GM21786 (cell line): ENCODE data around the gene ANKS1B.

Experiments
- ATAC-seq: cut with Tn5 transposase; IDR thresholded peaks from one replicate; pipeline ENCODE4 v1.9.1; 2021; ENCODE audit not compliant: unreplicated experiment

Gene ANKS1B

GRCh38 chr12:98719515-98720504 is 1264.9 kb downstream of the ANKS1B start:
- ATAC-seq: peak; percentile 67

DNA sequence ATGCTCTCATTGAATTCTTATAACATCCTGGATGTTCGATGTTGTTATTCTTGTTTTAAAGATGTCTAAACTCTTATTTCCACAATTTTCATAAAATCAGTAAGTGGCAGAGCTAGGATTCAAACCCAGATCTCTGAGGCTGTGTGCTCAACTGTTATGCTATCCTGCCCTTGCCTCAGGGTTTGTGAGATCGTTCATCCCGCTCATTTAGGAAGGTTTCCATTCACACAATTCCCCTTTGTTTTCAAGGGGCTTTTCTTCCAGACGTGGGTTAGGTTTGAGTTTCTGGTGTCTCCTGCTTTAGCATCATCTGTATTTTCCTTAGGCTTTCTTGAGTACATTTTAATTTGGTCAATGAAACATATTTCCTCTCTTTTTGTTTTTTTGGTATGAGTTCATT is 1270.3 kb downstream of the ANKS1B start:
- no peak for ATAC-seq

DNA sequence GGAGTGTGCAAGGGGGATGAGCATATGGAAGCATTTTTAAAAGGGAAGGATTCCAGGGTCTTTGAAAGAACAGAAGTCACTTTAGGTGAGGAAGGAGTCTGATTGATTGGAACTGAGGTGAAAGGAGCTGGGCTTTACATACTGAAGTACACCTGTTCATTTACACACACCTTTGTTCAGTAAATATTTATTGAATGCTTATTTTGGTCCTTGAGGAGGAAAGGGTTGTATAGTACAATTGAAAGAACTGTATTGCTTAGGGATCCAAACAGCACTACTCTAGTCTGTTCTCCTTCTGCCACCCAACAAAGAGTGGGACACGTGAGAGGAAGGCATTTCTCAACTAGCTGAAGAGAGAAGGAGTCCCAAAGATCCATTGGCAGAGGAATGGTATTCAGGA is 1275.7 kb downstream of the ANKS1B start:
- ATAC-seq: no peak

DNA sequence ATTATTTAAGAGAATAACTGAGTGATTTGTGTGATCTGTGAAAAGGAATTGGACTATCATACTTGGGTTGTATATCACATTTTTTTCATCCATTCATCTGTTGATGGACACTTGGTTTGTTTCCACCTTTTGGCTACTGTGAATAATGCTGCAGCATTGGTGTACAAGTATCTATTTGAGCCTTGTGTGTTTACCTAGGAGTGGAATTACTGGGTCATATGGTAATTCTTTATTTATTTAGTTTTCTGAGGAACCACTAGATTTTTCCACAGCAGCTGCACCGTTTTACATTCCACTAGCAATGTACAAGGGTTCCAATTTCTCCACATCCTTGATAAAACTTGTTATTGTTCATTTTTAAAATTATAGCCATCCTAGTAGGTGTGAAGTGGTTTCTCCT is 1283.6 kb downstream of the ANKS1B start:
- ATAC-seq: no peak

DNA sequence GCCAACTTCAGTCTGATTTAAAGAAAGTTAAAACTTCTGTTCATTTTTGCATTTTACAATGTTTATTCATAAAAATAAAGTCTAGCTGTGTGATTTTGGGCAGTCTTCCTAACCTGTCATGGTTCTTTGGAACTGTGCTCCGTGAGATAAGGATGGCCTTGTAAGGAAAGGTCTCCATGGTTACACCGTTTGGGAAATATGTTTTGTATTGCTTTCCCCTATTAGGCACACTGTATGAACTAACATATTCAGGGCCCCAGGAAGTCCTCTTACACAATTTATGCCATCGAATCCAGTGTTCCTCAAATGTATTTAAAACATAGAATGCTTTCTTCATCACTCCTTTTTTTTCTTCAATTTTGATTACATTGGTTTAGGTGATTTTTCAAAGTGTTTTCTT is 1285.2 kb downstream of the ANKS1B start:
- ATAC-seq: no peak

- ATAC-seq: peak; percentile 94
Measured at GRCh38 chr12:98698603-98699463, 1285.9 kb downstream of the ANKS1B start.

DNA sequence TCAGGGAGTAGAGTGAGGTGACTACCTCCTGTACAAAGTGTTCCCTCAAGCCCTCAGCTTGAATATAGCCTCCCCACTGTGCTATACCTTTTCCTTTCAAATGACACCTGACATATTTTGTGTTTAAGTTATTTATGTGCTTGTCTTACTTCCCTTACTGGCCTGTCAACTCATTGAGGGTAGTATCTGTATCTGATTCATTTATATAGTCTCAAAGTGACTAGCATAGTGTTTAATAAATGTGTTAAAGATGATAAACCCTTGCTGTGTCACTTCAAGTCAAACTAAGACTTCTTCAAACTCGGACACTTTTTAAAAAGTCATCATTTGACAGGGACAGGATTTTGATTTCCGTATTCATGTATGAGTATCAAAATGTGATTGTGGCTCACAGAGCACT is 1287.5 kb downstream of the ANKS1B start:
- no peak for ATAC-seq

- no peak for ATAC-seq
Measured at GRCh38 chr12:98696036-98696646, 1288.6 kb downstream of the ANKS1B start.

DNA sequence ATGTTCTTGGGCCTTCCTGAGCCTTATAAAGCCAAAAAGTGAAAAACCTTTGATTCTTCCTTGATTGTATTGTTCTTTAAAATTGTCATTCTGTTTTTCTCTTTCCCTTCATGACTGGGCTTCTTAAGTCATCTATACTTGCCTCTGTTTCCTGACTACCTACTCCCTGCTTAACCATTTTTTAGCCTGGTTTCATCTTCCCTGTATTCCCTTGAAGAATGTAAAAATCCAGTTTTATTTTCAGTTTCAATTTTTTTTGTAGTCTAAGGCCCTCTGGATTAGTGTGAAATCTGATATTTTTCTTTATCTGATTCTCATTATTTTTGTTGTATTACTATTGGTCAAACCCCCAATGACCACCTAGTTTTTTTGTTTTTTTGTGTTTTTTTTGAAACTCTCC is 1293.4 kb downstream of the ANKS1B start:
- no peak for ATAC-seq

DNA sequence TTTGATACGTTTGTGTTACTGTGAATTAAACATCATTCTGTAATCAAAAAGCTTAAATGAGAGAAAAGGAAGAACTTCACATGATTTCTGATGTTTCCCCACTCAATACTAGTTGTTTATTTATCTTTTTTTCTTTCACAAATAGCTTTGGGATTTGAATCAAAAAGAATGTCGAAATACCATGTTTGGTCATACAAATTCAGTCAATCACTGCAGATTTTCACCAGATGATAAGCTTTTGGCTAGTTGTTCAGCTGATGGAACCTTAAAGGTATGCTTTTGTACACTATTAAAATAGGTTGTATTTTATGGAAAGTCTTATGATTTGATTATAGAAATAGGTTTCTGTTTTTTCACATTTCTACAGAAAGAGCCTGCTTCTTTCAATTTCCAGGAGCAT is 1298.1 kb downstream of the ANKS1B start:
- no peak for ATAC-seq
